Ovary (tissue), 9 donors: ENCODE measurements around the gene OSBPL5. TPM values are rescaled to one million over a fixed set of nuclear protein-coding genes. Genes with fewer than 3 reads are reported as not detected.

ENCODE experiments used
- DNase-seq, 5 donors: peaks; one replicate each; pipeline ENCODE4 v3.0.0-alpha.2; 2019 to 2020
- H3K27ac ChIP-seq, 2 donors: fragments of 200-600 bp; one replicate each; pipeline versions ENCODE4 v1.5.1 to v1.8.0; 2019 to 2022
- H3K27me3 ChIP-seq: fragments of 200-600 bp; one replicate; pipeline ENCODE4 v1.8.0; 2022
- H3K36me3 ChIP-seq: fragments of 200-600 bp; sonication (generic); one replicate; pipeline ENCODE4 v1.5.1; 2019
- H3K4me1 ChIP-seq: one replicate; pipeline ENCODE4 v1.8.1; 2013; ENCODE audit warnings: mild to moderate bottlenecking, moderate library complexity; ENCODE audit not compliant: insufficient read depth
- H3K4me3 ChIP-seq: fragments of 200-600 bp; sonication (generic); one replicate; pipeline ENCODE4 v1.5.1; 2017
- H3K9me3 ChIP-seq, 2 donors: fragments of 200-600 bp in 1 of 2; sonication (generic) in 1 of 2; one replicate each; pipeline versions ENCODE4 v1.5.1 to v1.8.1; 2013 to 2019; ENCODE audit warnings: mild to moderate bottlenecking in 1 of 2, moderate library complexity in 1 of 2
- EP300 ChIP-seq: sonication (generic); formaldehyde crosslinking; IDR thresholded peaks from one replicate; pipeline ENCODE4 v1.6.1; 2017; ENCODE audit warnings: antibody characterized with exemption
- POLR2A ChIP-seq: fragments of 450-650 bp; IDR thresholded peaks from one replicate; pipeline ENCODE4 v1.6.1; 2017; ENCODE audit warnings: antibody characterized with exemption, mild to moderate bottlenecking, moderate library complexity
- WGBS, 3 donors: extraction: QIAGEN DNeasy Blood & Tissue Kit in 1 of 3; methylation state at CpG; one replicate each; pipeline versions ENCODE4 v1.1.5 to v1.1.7; 2013 to 2017; 5-methylcytosine and 5-hydroxymethylcytosine counted together
- intact Hi-C, 4 donors: fragments of 100-400 bp; cut with DNase I; formaldehyde crosslinking; loops; one replicate each; pipeline versions ENCODE4 v1.11.0 to v1.15.1; 2022 to 2023
- polyA plus RNA-seq, 2 donors: library from polyadenylated mRNA; stranded (reverse); fragments of 200-250 nt in 1 of 2; fragments of 350-450 nt in 1 of 2; fragmentation: Illumina TruSeq in 1 of 2; extraction: RNeasy Lipid Tissue Mini Kit (QIAGEN cat#74804) in 1 of 2; gene quantifications; one replicate each; pipeline ENCODE4 v1.2.3, GENCODE V29; 2013 to 2014
- total RNA-seq, 7 donors: library from RNA; depleted of rRNA in 2 of 7; stranded (reverse); fragments of >200 nt in 2 of 7; fragmentation: NEBNext Ultra II Directional in 3 of 7; extraction: Animal tissue kit (Norgen Biotek cat#: 25700) in 3 of 7; gene quantifications; one replicate each; pipeline versions ENCODE4 v1.1.0 to v1.2.4, GENCODE V29; 2016 to 2023
- TF ChIP-seq, protein P1 (sequence below), 3 donors: fragments of 450-650 bp in 2 of 3; fragments of 200-600 bp in 1 of 3; IDR thresholded peaks; one replicate each; pipeline versions ENCODE4 v1.5.1 to v1.8.0; 2016 to 2022; ENCODE audit warnings: antibody characterized with exemption in 3 of 3, mild to moderate bottlenecking in 1 of 3
- donor health status: DM: no; HTN: no; CAD: no; lungs with moderate emphysema.
- donor health status: DM: no; HTN: no; CAD: no.
- donor health status: Bipolar disorder and iron deficiency.
- donor health status: DM: yes; HTN: yes; CAD: no.
- donor health status: DM: no; HTN: no; CAD: no.
- donor health status: DM: yes; HTN: yes; CAD: no.

OSBPL5 gene
- total and polyA plus RNA-seq, 9 donors = 3.0 to 41.0 (median 23.3) TPM

DNA sequence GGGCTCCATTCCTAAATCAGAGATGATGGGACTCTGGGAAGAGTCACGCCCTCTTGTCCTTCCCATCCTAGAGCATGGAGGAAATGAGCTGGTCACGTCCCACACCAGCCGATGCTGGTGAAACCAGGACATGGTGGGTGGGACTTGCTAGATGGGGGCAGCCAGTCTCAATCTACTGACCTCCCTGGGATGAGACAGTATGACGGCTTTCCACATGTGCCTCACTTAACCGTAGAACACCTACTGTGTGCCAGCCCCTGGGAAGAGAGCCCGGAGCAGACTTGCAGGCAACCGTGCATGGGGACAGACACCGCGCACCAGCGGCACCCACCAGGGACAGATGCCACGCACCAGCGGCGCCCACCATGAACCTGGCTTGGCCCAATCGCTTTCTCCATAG lies 3.8 kb downstream of the OSBPL5 start:
- peak in 4 of 5 donors; percentile 9 to 37 (median 32) for DNase-seq
- TF ChIP-seq EP300 (no peak), POLR2A (no peak)
- TF ChIP-seq, protein P1, sequence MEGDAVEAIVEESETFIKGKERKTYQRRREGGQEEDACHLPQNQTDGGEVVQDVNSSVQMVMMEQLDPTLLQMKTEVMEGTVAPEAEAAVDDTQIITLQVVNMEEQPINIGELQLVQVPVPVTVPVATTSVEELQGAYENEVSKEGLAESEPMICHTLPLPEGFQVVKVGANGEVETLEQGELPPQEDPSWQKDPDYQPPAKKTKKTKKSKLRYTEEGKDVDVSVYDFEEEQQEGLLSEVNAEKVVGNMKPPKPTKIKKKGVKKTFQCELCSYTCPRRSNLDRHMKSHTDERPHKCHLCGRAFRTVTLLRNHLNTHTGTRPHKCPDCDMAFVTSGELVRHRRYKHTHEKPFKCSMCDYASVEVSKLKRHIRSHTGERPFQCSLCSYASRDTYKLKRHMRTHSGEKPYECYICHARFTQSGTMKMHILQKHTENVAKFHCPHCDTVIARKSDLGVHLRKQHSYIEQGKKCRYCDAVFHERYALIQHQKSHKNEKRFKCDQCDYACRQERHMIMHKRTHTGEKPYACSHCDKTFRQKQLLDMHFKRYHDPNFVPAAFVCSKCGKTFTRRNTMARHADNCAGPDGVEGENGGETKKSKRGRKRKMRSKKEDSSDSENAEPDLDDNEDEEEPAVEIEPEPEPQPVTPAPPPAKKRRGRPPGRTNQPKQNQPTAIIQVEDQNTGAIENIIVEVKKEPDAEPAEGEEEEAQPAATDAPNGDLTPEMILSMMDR (IDR thresholded peaks at IDR 0.05) = no peak
- H3K36me3 ChIP-seq = no peaks in the 10 kb centered on the region
- H3K4me1 ChIP-seq = peaks cover 23% of the 10 kb centered on the region
- intact Hi-C loops = no loop called here
- H3K27me3 ChIP-seq = no peaks in the 10 kb centered on the region
- no peaks in the 10 kb centered on the region for H3K9me3 ChIP-seq
- H3K4me3 ChIP-seq = no peak overlapping the region
- WGBS, 3 donors = 81 to 87% (median 82%) methylated on average over 14 of the region's 14 CpGs
- peak overlapping the region in 1 of 2 donors; percentile 6 for H3K27ac ChIP-seq

DNA sequence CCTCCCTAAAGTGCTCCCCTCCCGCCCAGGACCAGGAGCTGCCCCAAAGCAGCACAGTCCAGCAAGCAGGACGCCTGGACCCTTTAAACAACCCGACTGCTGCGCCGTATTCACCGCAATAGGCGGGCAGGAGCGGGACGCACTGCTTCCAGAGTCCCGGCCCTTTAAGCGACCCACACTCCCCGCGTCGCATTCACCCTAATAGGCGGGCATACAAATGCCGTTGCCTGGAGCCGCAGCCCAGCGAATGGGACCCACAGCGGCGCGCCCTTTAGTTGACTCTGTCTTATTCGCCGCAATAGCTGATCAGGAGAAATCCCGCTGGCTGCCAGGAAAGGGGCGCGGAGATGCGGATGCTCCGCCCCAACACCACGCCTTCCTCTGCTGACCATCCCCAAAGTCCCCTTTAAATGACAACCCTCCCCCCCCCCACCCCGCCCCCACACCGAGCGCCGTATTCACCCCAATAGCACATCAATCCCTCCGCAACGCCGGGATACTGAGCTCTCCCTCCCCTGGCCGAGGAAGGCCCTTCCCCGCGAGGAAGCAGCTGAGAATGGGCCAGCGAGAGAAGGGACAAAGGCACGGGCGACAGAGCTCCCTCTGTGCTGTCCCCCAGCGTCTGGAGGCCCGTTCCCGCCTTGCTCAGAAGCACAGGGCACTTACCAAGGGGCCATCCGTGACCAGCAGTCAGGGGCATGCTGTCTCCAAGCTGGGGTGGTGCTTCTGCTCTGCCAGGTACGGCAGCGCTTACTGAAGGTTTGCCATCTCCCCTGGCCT lies 4.7 kb downstream of the OSBPL5 start:
- H3K4me3 ChIP-seq = peak overlapping the region; percentile 52
- 1 to 4% (median 2%) methylated on average over 39 to 48 of the region's 48 CpGs for WGBS, 3 donors
- peaks cover 24% of the 10 kb centered on the region for H3K4me1 ChIP-seq

DNA sequence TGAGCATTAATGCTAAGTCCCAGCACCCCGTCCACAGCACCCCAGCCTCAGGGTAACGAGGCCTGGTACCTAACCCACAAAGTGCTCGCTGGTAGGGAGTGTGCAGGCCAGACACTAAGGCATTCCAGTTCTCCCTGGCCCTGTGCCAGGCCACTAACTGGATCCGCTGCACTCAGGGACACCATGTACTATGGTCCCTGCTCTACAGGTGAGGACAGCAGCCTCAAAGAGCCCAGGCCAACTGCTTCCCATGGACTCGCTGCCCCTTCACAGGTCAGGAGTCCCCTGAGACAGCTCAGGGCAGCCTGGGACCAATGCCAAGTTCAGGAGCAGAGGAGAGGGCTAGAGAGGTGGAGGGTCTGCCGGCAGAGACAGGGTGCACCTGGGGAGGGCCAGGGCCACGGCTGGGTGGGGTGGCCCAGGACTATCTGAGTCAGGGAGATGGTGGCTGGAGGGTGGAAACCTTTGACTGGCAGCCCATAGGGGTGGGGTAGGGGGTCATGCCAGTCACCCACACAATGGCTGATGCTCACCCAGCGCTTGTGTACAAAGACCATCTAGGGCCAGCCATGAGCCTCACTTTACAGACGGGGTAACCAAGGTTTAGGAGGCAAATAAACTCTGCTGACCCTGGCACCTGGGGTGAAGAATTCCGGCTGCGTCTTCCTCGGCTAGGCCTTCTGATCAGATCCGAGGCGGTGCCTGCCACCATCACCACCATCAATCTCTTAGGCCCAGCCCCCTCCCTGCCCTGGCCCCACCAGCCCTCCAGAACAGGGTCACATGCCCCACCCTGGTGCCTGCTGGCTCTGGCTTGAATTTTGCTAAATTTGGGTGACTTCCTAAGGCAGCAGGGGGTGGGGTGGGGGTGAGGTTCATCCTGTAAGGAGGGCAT lies 5.6 kb downstream of the OSBPL5 start:
- intact Hi-C loops = no loop called here
- TF ChIP-seq POLR2A (no peak), EP300 (no peak)
- TF ChIP-seq, protein P1 (IDR thresholded peaks at IDR 0.05) = no peak
- Histone ChIP-seq H3K4me3 (peak overlapping the region; percentile 52), H3K9me3 (no peaks in the 10 kb centered on the region), H3K36me3 (no peaks in the 10 kb centered on the region), H3K4me1 (peaks cover 23% of the 10 kb centered on the region), H3K27me3 (no peaks in the 10 kb centered on the region), H3K27ac (peak overlapping the region; percentile 40 to 50)
- WGBS, 3 donors = 33 to 41% (median 39%) methylated on average over 14 of the region's 14 CpGs
- peak; percentile 58 to 78 (median 69) for DNase-seq

More for the DNA sequence above, 4.7 kb downstream of the OSBPL5 start:
- Histone ChIP-seq H3K27ac (peak overlapping the region; percentile 40 to 50), H3K27me3 (no peaks in the 10 kb centered on the region), H3K36me3 (no peaks in the 10 kb centered on the region), H3K9me3 (no peaks in the 10 kb centered on the region)
- intact Hi-C loops = no loop called here
- TF ChIP-seq EP300 = peak; percentile 11
- TF ChIP-seq, protein P1 (IDR thresholded peaks at IDR 0.05) = no peak
- DNase-seq = peak; percentile 87 to 92 (median 89)

DNA sequence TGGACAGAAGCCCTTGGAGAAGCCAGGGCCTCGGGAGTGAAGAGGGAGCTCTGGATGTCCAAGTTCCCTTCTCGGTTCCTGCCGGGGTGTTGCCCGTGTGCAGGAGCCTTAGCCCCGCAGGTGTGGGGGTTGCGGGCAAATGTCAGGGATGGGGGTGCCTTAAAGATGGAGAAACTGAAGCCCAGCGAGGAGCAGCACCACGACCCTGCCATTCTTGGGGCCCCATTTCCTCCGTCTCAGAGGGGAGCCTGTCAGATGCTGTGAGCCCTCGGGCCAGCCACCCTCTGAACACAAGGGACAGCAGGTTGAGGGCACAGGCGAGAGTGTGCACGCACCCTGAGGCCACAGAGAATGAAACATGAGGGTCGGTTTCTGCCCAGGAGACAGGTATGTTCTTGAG lies 6.3 kb downstream of the OSBPL5 start:
- Histone ChIP-seq H3K36me3 (no peaks in the 10 kb centered on the region), H3K9me3 (no peaks in the 10 kb centered on the region), H3K27me3 (no peaks in the 10 kb centered on the region), H3K27ac (no peak overlapping the region), H3K4me1 (peaks cover 27% of the 10 kb centered on the region), H3K4me3 (no peak overlapping the region)
- intact Hi-C loops = no loop called here
- no peak for TF ChIP-seq POLR2A
- 87 to 92% (median 90%) methylated on average over 13 of the region's 13 CpGs for WGBS, 3 donors
- DNase-seq = peak in 1 of 5 donors; percentile 37
